Measurements from ENCODE around the gene DLGAP1. TPM values are rescaled to one million over a fixed set of nuclear protein-coding genes. Genes with fewer than 3 reads are reported as not detected.

Gene DLGAP1
- polyA plus RNA-seq, 1 donor from 2014 or later, result 4.5 TPM

- TF ChIP-seq TAF1 (IDR thresholded peaks at IDR 0.05; ENCODE audit: low read depth) (no peak), EZH2 (IDR thresholded peaks at IDR 0.05; ENCODE audit: borderline replicate concordance, insufficient read depth, low read length, poor library complexity, severe bottlenecking) (no peak), POLR2AphosphoS5 (IDR thresholded peaks at IDR 0.05) (no peak), RAD21 (conservative IDR thresholded peaks at IDR 0.05) (no peak), CTCF (IDR thresholded peaks at IDR 0.05; ENCODE audit: poor library complexity, severe bottlenecking) (no peak), SMC3 (conservative IDR thresholded peaks at IDR 0.05; ENCODE audit: poor library complexity) (no peak), EP300 (conservative IDR thresholded peaks at IDR 0.05; ENCODE audit: poor library complexity, severe bottlenecking) (no peak), REST (IDR thresholded peaks at IDR 0.05; ENCODE audit: borderline replicate concordance) (no peak), MXI1 (conservative IDR thresholded peaks at IDR 0.05; ENCODE audit: poor library complexity, severe bottlenecking) (no peak)
- no peak overlapping the region for H3K4me2 ChIP-seq (ENCODE audit: low read length)
- H4K20me1 ChIP-seq (ENCODE audit: insufficient read depth), result no peaks in the 10 kb centered on the region
Observed at GRCh38 chr18:3720159-3720558, 734.9 kb downstream of the DLGAP1 start.

GRCh38 chr18:3717376-3718025 is 737.6 kb downstream of the DLGAP1 start:
- Histone ChIP-seq H3K9me3 (ENCODE audit: low read length) (no peaks in the 10 kb centered on the region), H3K4me2 (ENCODE audit: low read length) (no peak overlapping the region), H3K79me2 (replicated peaks; ENCODE audit: insufficient read depth, low read length) (no peaks in the 10 kb centered on the region), H3K27ac (ENCODE audit: low read length) (no peak overlapping the region), H3F3A (ENCODE audit: insufficient read depth, low read length, poor library complexity, severe bottlenecking) (no peaks in the 10 kb centered on the region), H3K9ac (ENCODE audit: low read length) (no peak overlapping the region), H2AFZ (ENCODE audit: low read depth, low read length) (no peak overlapping the region), H3K27me3 (ENCODE audit: insufficient read depth, low read depth, low read length) (no peaks in the 10 kb centered on the region), H3K9me2 (ENCODE audit: insufficient read depth, low read length) (no peaks in the 10 kb centered on the region), H3K36me3 (ENCODE audit: insufficient read depth, low read length) (no peaks in the 10 kb centered on the region), H4K20me1 (ENCODE audit: insufficient read depth) (no peaks in the 10 kb centered on the region), H3K4me3 (ENCODE audit: low read length) (no peak overlapping the region)
- no peak for TF ChIP-seq TAF1 (IDR thresholded peaks at IDR 0.05; ENCODE audit: low read depth)
- no peak for TF ChIP-seq POLR2AphosphoS5 (IDR thresholded peaks at IDR 0.05)
- TF ChIP-seq CTCF (IDR thresholded peaks at IDR 0.05; ENCODE audit: poor library complexity, severe bottlenecking), result no peak
- no peak for TF ChIP-seq MXI1 (conservative IDR thresholded peaks at IDR 0.05; ENCODE audit: poor library complexity, severe bottlenecking)
- TF ChIP-seq EZH2 (IDR thresholded peaks at IDR 0.05; ENCODE audit: borderline replicate concordance, insufficient read depth, low read length, poor library complexity, severe bottlenecking), result no peak
- TF ChIP-seq RAD21 (conservative IDR thresholded peaks at IDR 0.05), result no peak
- TF ChIP-seq EP300 (conservative IDR thresholded peaks at IDR 0.05; ENCODE audit: poor library complexity, severe bottlenecking), result no peak
- TF ChIP-seq SMC3 (conservative IDR thresholded peaks at IDR 0.05; ENCODE audit: poor library complexity), result no peak
- TF ChIP-seq REST (IDR thresholded peaks at IDR 0.05; ENCODE audit: borderline replicate concordance), result no peak

More at GRCh38 chr18:3720159-3720558, 734.9 kb downstream of the DLGAP1 start:
- H3K27ac ChIP-seq (ENCODE audit: low read length), result no peak overlapping the region
- no peaks in the 10 kb centered on the region for H3K27me3 ChIP-seq (ENCODE audit: insufficient read depth, low read depth, low read length)
- no peak overlapping the region for H3K4me3 ChIP-seq (ENCODE audit: low read length)
- H3K79me2 ChIP-seq (replicated peaks; ENCODE audit: insufficient read depth, low read length), result no peaks in the 10 kb centered on the region
- no peaks in the 10 kb centered on the region for H3K9me2 ChIP-seq (ENCODE audit: insufficient read depth, low read length)
- no peaks in the 10 kb centered on the region for H3K9me3 ChIP-seq (ENCODE audit: low read length)
- no peak overlapping the region for H3K9ac ChIP-seq (ENCODE audit: low read length)
- no peaks in the 10 kb centered on the region for H3K36me3 ChIP-seq (ENCODE audit: insufficient read depth, low read length)
- H3F3A ChIP-seq (ENCODE audit: insufficient read depth, low read length, poor library complexity, severe bottlenecking), result no peaks in the 10 kb centered on the region
- H2AFZ ChIP-seq (ENCODE audit: low read depth, low read length), result no peak overlapping the region

Measured in neural cell (in vitro differentiated cells).